GM23248 (cell line): ENCODE measurements around the gene WIZ. TPM values are rescaled to one million over a fixed set of nuclear protein-coding genes. Genes with fewer than 3 reads are reported as not detected.

ENCODE experiments used
- DNase-seq: peaks from one replicate; pipeline ENCODE4 v3.0.0-alpha.2; 2015
- H2AFZ ChIP-seq: fragments of 200-600 bp; sonication (generic); 2 replicates; pipeline ENCODE4 v1.6.1; 2016; ENCODE audit warnings: antibody characterized with exemption
- H3F3A ChIP-seq: fragments of 200-600 bp; sonication (generic); 2 replicates; pipeline ENCODE4 v1.6.1; 2016; ENCODE audit warnings: mild to moderate bottlenecking, antibody characterized with exemption, mixed run types; ENCODE audit not compliant: insufficient read depth
- H3K27ac ChIP-seq: fragments of 200-600 bp; sonication (generic); 2 replicates; pipeline ENCODE4 v1.5.1; 2016; ENCODE audit warnings: mild to moderate bottlenecking
- H3K27me3 ChIP-seq: fragments of 200-600 bp; sonication (generic); replicated peaks from 2 replicates; pipeline ENCODE4 v1.6.1; 2016; ENCODE audit warnings: mild to moderate bottlenecking; ENCODE audit not compliant: insufficient read depth
- H3K36me3 ChIP-seq: fragments of 200-600 bp; sonication (generic); 2 replicates; pipeline ENCODE4 v1.6.1; 2016; ENCODE audit warnings: low read depth, mild to moderate bottlenecking
- H3K4me1 ChIP-seq: fragments of 200-600 bp; sonication (generic); 2 replicates; pipeline ENCODE4 v1.6.1; 2016; ENCODE audit warnings: mild to moderate bottlenecking; ENCODE audit not compliant: insufficient read depth
- H3K4me2 ChIP-seq: fragments of 200-600 bp; sonication (generic); one replicate; pipeline ENCODE4 v1.6.1; 2016; ENCODE audit warnings: mild to moderate bottlenecking; ENCODE audit not compliant: unreplicated experiment
- H3K4me3 ChIP-seq: fragments of 200-600 bp; sonication (generic); 2 replicates; pipeline ENCODE4 v1.5.1; 2016; ENCODE audit warnings: mild to moderate bottlenecking
- H3K79me2 ChIP-seq: fragments of 200-600 bp; sonication (generic); 2 replicates; pipeline ENCODE4 v1.6.1; 2016; ENCODE audit warnings: mild to moderate bottlenecking; ENCODE audit not compliant: insufficient read depth
- H3K9ac ChIP-seq: fragments of 200-600 bp; sonication (generic); 2 replicates; pipeline ENCODE4 v1.6.1; 2016; ENCODE audit warnings: mild to moderate bottlenecking
- H3K9me2 ChIP-seq: fragments of 200-600 bp; sonication (generic); 2 replicates; pipeline ENCODE4 v1.6.1; 2016; ENCODE audit warnings: mixed run types, mild to moderate bottlenecking, moderate library complexity; ENCODE audit not compliant: insufficient read depth
- H3K9me3 ChIP-seq: fragments of 200-600 bp; sonication (generic); one replicate; pipeline ENCODE4 v1.6.1; 2017; ENCODE audit warnings: low read depth
- H4K20me1 ChIP-seq: fragments of 200-600 bp; sonication (generic); 2 replicates; pipeline ENCODE4 v1.6.0; 2016; ENCODE audit not compliant: insufficient read depth
- EZH2 ChIP-seq: fragments of 200-600 bp; sonication (generic); IDR thresholded peaks from 2 replicates; pipeline ENCODE4 v1.6.1; 2018; ENCODE audit warnings: antibody characterized with exemption, mild to moderate bottlenecking; ENCODE audit not compliant: insufficient read depth, poor library complexity, severe bottlenecking
- EZH2phosphoT487 ChIP-seq: fragments of 200-600 bp; sonication (generic); IDR thresholded peaks from 2 replicates; pipeline ENCODE4 v1.6.1; 2018; ENCODE audit warnings: antibody characterized with exemption, moderate library complexity, mild to moderate bottlenecking, low read depth; ENCODE audit not compliant: insufficient read depth
- WGBS, 2 experiments: methylation state at CpG; one replicate each; pipeline ENCODE4 v1.1.6; 2015 to 2017; ENCODE audit warnings: low lambda C conversion rate in 2 of 2, low coverage in 1 of 2; ENCODE audit errors: missing lambda C conversion rate in 2 of 2; 5-methylcytosine and 5-hydroxymethylcytosine counted together
- in situ Hi-C: fragments of 300-500 bp; cut with MboI; formaldehyde crosslinking; loops from 2 replicates; pipeline ENCODE4 v1.15.0; 2020
- polyA plus RNA-seq: library from polyadenylated mRNA; unstranded; fragments of >200 nt; fragmentation: Nextera tagmentation; extraction: Ambion mirVana; gene quantifications from 2 replicates; pipeline ENCODE4 v1.2.1, GENCODE V29; 2016
- total RNA-seq: library from RNA; depleted of rRNA; stranded (reverse); fragments of >200 nt; shearing (Covaris generic); gene quantifications from 2 replicates; pipeline ENCODE4 v1.2.3, GENCODE V29; 2014

The WIZ gene
- total and polyA plus RNA-seq, 2 experiments from 2014 or later: 6.1 to 22.0 TPM

- H3K9ac ChIP-seq: no peak overlapping the region
- no peak overlapping the region for H3K4me2 ChIP-seq
- H3K4me1 ChIP-seq: peaks cover 10% of the 10 kb centered on the region
- no peak overlapping the region for H3K4me3 ChIP-seq
- H2AFZ ChIP-seq: no peak overlapping the region
- no peaks in the 10 kb centered on the region for H3K9me2 ChIP-seq
- no peak for DNase-seq
- WGBS, 2 experiments: 70% methylated on average over 20 to 21 of the region's 21 CpGs
- no peaks in the 10 kb centered on the region for H3K27me3 ChIP-seq
- TF ChIP-seq EZH2phosphoT487: no peak
- no peak for TF ChIP-seq EZH2
- no peaks in the 10 kb centered on the region for H3K9me3 ChIP-seq
- in situ Hi-C loops: no loop called here
- H3F3A ChIP-seq: peaks cover 19% of the 10 kb centered on the region
- peaks cover 23% of the 10 kb centered on the region for H3K36me3 ChIP-seq
- no peaks in the 10 kb centered on the region; the same call in 1 of the 2 replicates for H4K20me1 ChIP-seq
- H3K27ac ChIP-seq: no peak overlapping the region
- H3K79me2 ChIP-seq: peaks cover 95% of the 10 kb centered on the region
These were observed 75.6 kb downstream of the WIZ start for GRCh38 chr19:15374105-15374651.

- in situ Hi-C loops: no loop called here
- Histone ChIP-seq H3K79me2 (peaks cover 89% of the 10 kb centered on the region), H3K4me2 (no peak overlapping the region), H3K27ac (no peak overlapping the region), H3K9ac (no peak overlapping the region), H3K27me3 (no peaks in the 10 kb centered on the region), H4K20me1 (no peaks in the 10 kb centered on the region; the same call in 1 of the 2 replicates), H3K4me1 (peaks cover 10% of the 10 kb centered on the region), H3K4me3 (no peak overlapping the region), H2AFZ (no peak overlapping the region), H3K36me3 (peaks cover 23% of the 10 kb centered on the region), H3K9me2 (no peaks in the 10 kb centered on the region), H3F3A (peaks cover 17% of the 10 kb centered on the region), H3K9me3 (no peaks in the 10 kb centered on the region)
- WGBS, 2 experiments: 93% methylated on average over 14 to 22 of the region's 22 CpGs
- no peak for DNase-seq
- TF ChIP-seq EZH2phosphoT487: no peak
These were observed 76.1 kb downstream of the WIZ start for GRCh38 chr19:15373644-15374043.

- Histone ChIP-seq H3K79me2 (peaks cover 82% of the 10 kb centered on the region), H3K4me3 (no peak overlapping the region), H3K9ac (no peak overlapping the region), H3K27me3 (no peaks in the 10 kb centered on the region), H3K9me3 (no peaks in the 10 kb centered on the region), H2AFZ (no peak overlapping the region), H3K9me2 (no peaks in the 10 kb centered on the region), H4K20me1 (no peaks in the 10 kb centered on the region; the same call in 1 of the 2 replicates), H3K4me2 (no peak overlapping the region), H3K36me3 (peaks cover 23% of the 10 kb centered on the region), H3F3A (peaks cover 9% of the 10 kb centered on the region), H3K4me1 (peaks cover 10% of the 10 kb centered on the region), H3K27ac (no peak overlapping the region)
- no peak for DNase-seq
- WGBS, 2 experiments: 88 to 93% methylated on average over 23 to 30 of the region's 30 CpGs
- in situ Hi-C loops: no loop called here
- TF ChIP-seq EZH2phosphoT487 (no peak), EZH2 (no peak)
These were observed 76.9 kb downstream of the WIZ start for GRCh38 chr19:15372891-15373301.

- Histone ChIP-seq H3K4me1 (peaks cover 10% of the 10 kb centered on the region), H3F3A (0 out of 2 replicates have a peak, but pooled peaks cover 6% of the 10 kb centered on the region), H3K79me2 (peaks cover 78% of the 10 kb centered on the region), H3K27me3 (no peaks in the 10 kb centered on the region), H3K36me3 (peaks cover 23% of the 10 kb centered on the region), H3K9me3 (no peaks in the 10 kb centered on the region), H3K4me3 (no peak overlapping the region), H3K9me2 (no peaks in the 10 kb centered on the region), H3K4me2 (no peak overlapping the region), H2AFZ (no peak overlapping the region), H3K27ac (no peak overlapping the region), H4K20me1 (no peaks in the 10 kb centered on the region; the same call in 1 of the 2 replicates), H3K9ac (no peak overlapping the region)
- TF ChIP-seq EZH2 (no peak), EZH2phosphoT487 (no peak)
- in situ Hi-C loops: no loop called here
- WGBS, 2 experiments: 92 to 96% methylated on average over 14 of the region's 14 CpGs
- no peak for DNase-seq
These were observed 77.3 kb downstream of the WIZ start for GRCh38 chr19:15372470-15372869.
